Testis (tissue), 3 donors: ENCODE data around the gene GLRA3. TPM values are rescaled to one million over a fixed set of nuclear protein-coding genes. Genes with fewer than 3 reads are reported as not detected.
"Not testable (repeated sequence)": the region's sequence is repeated elsewhere in the genome, so short reads cannot be mapped to it uniquely, and the experiment has no call there.

Source experiments
- DNase-seq: peaks from one replicate; pipeline ENCODE4 v3.0.0-alpha.2; 2019
- H3K27ac ChIP-seq, 2 donors: fragments of 200-600 bp; sonication (generic); one replicate each; pipeline ENCODE4 v1.5.1; 2019
- H3K27me3 ChIP-seq: fragments of 200-600 bp; sonication (generic); one replicate; pipeline ENCODE4 v1.5.1; 2019
- H3K36me3 ChIP-seq: fragments of 200-600 bp; sonication (generic); one replicate; pipeline ENCODE4 v1.5.1; 2017; ENCODE audit warnings: low read depth; ENCODE audit errors: missing control alignments
- H3K4me1 ChIP-seq: fragments of 200-600 bp; sonication (generic); one replicate; pipeline ENCODE4 v1.5.1; 2019
- H3K4me3 ChIP-seq, 2 donors: fragments of 200-600 bp; sonication (generic); one replicate each; pipeline ENCODE4 v1.5.1; 2017 to 2019
- H3K9me3 ChIP-seq: fragments of 200-600 bp; sonication (generic); one replicate; pipeline ENCODE4 v1.5.1; 2017
- CTCF ChIP-seq, 3 experiments: fragments of 450-650 bp in 2 of 3; fragments of 200-600 bp in 1 of 3; sonication (generic) in 1 of 3; IDR thresholded peaks; one replicate each; pipeline ENCODE4 v1.5.1; 2016 to 2019; ENCODE audit warnings: antibody characterized with exemption in 3 of 3, mild to moderate bottlenecking in 2 of 3, moderate library complexity in 1 of 3
- POLR2A ChIP-seq: fragments of 450-650 bp; IDR thresholded peaks from one replicate; pipeline ENCODE4 v1.6.1; 2017; ENCODE audit warnings: antibody characterized with exemption, mild to moderate bottlenecking, moderate library complexity
- WGBS, 2 donors: methylation state at CpG; one replicate each; pipeline ENCODE4 v1.1.5; 2018; 5-methylcytosine and 5-hydroxymethylcytosine counted together
- intact Hi-C: fragments of 100-400 bp; cut with DNase I; formaldehyde crosslinking; loops from one replicate; pipeline ENCODE4 v1.15.1; 2023; ENCODE audit warnings: low total_unique reads
- polyA plus RNA-seq: library from polyadenylated mRNA; stranded (reverse); fragments of 350-450 nt; fragmentation: Illumina TruSeq; extraction: RNeasy Lipid Tissue Mini Kit (QIAGEN cat#74804); gene quantifications from one replicate; pipeline ENCODE4 v1.2.3, GENCODE V29; 2014; ENCODE audit warnings: low read depth, low replicate concordance; ENCODE audit not compliant: insufficient read depth
- total RNA-seq, 2 donors: library from RNA; depleted of rRNA; stranded (reverse); fragments of >200 nt; gene quantifications; one replicate each; pipeline ENCODE4 v1.2.3, GENCODE V29; 2016

GLRA3 gene
- total and polyA plus RNA-seq, 3 donors from 2014 or later: 1.2 to 1.3 (median 1.3) TPM

GRCh38 chr4:174633399-174633798 lies 195.6 kb downstream of the GLRA3 start:
- no peak overlapping the region for H3K27ac ChIP-seq
- no peak overlapping the region for H3K4me3 ChIP-seq
- H3K4me1 ChIP-seq: no peaks in the 10 kb centered on the region
- H3K36me3 ChIP-seq: no peaks in the 10 kb centered on the region
- 93 to 97% methylated on average over 1 of the region's 1 CpG for WGBS, 2 donors
- TF ChIP-seq CTCF (IDR thresholded peaks at IDR 0.05) (no peak), POLR2A (no peak)
- no peaks in the 10 kb centered on the region for H3K27me3 ChIP-seq
- intact Hi-C loops: loop anchor here (10.0 kb wide), 1 partner anchor 269 kb away; no protein-coding TSS in a partner anchor
- no peaks in the 10 kb centered on the region for H3K9me3 ChIP-seq
- DNase-seq: no peak

- H3K27me3 ChIP-seq: no peaks in the 10 kb centered on the region
- H3K36me3 ChIP-seq: no peaks in the 10 kb centered on the region
- TF ChIP-seq CTCF (IDR thresholded peaks at IDR 0.05) (peak; percentile 33 to 61 (median 36)), POLR2A (no peak)
- no peak overlapping the region for H3K27ac ChIP-seq
- H3K4me1 ChIP-seq: no peaks in the 10 kb centered on the region
- H3K4me3 ChIP-seq: no peak overlapping the region
- no peaks in the 10 kb centered on the region for H3K9me3 ChIP-seq
- intact Hi-C loops: loop anchor here (10.0 kb wide), 1 partner anchor 267 kb away; no protein-coding TSS in a partner anchor
- no peak for DNase-seq
- WGBS, 2 donors: 52% methylated on average over 2 of the region's 2 CpGs
Measured at GRCh38 chr4:174631901-174632758, 196.9 kb downstream of the GLRA3 start.

GRCh38 chr4:174629907-174630450 lies 199.1 kb downstream of the GLRA3 start:
- H3K27ac ChIP-seq, DNase-seq, H3K36me3 ChIP-seq, H3K4me1 ChIP-seq, H3K9me3 ChIP-seq, H3K27me3 ChIP-seq, H3K4me3 ChIP-seq: not testable (repeated sequence)
- WGBS, 2 donors: 97 to 100% methylated on average over 2 of the region's 2 CpGs
- intact Hi-C loops: loop anchor here (10.0 kb wide), 1 partner anchor 265 kb away; no protein-coding TSS in a partner anchor

- 93 to 97% methylated on average over 2 of the region's 2 CpGs for WGBS, 2 donors
- no peak for DNase-seq
- H3K36me3 ChIP-seq: no peaks in the 10 kb centered on the region
- H3K4me1 ChIP-seq: no peaks in the 10 kb centered on the region
- no peak overlapping the region for H3K27ac ChIP-seq
- intact Hi-C loops: no loop called here
- TF ChIP-seq CTCF (IDR thresholded peaks at IDR 0.05) (no peak), POLR2A (no peak)
- H3K4me3 ChIP-seq: no peak overlapping the region
- H3K9me3 ChIP-seq: no peaks in the 10 kb centered on the region
- H3K27me3 ChIP-seq: no peaks in the 10 kb centered on the region
Measured at GRCh38 chr4:174629265-174629664, 199.8 kb downstream of the GLRA3 start.

DNA sequence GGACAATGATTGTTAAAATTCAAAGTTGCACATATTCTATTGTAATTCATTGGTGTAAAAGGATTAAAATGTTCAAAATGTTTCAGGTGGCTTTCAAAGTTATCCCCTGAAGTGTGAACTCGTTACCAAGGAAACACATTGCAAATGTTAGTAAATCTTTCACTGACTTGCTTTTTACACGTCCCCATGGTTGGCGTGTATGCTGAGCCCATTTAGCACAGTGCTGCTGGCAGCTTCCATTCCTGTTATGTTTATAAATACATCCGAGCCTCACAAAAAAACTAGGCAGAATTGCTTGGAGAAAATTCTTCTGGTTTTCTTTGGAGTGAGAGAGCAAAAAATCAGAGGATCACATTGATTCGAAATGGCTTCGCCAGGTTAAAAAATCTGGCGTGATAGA lies 200.9 kb downstream of the GLRA3 start:
- no peak overlapping the region for H3K4me3 ChIP-seq
- no peak overlapping the region for H3K27ac ChIP-seq
- intact Hi-C loops: no loop called here
- H3K27me3 ChIP-seq: no peaks in the 10 kb centered on the region
- no peaks in the 10 kb centered on the region for H3K9me3 ChIP-seq
- no peaks in the 10 kb centered on the region for H3K4me1 ChIP-seq
- no peak for DNase-seq
- no peaks in the 10 kb centered on the region for H3K36me3 ChIP-seq
- no peak for TF ChIP-seq POLR2A
- no peak for TF ChIP-seq CTCF (IDR thresholded peaks at IDR 0.05)
- WGBS, 2 donors: 84 to 89% methylated on average over 7 of the region's 7 CpGs
